Esophagus squamous epithelium (tissue), 4 donors: ENCODE measurements around the gene TCF12.
"Not testable (repeated sequence)": the region's sequence is repeated elsewhere in the genome, so short reads cannot be mapped to it uniquely, and the experiment has no call there.

Source experiments
- CTCF ChIP-seq, 6 experiments: fragments of 450-650 bp in 4 of 6; fragments of 200-600 bp in 2 of 6; sonication (generic) in 2 of 6; IDR thresholded peaks; one replicate each; pipeline ENCODE4 v1.5.1; 2016 to 2019; ENCODE audit warnings: antibody characterized with exemption in 6 of 6, mild to moderate bottlenecking in 4 of 6, moderate library complexity in 4 of 6
- POLR2A ChIP-seq, 4 donors: fragments of 450-650 bp; IDR thresholded peaks; one replicate each; pipeline ENCODE4 v1.6.1; 2017; ENCODE audit warnings: antibody characterized with exemption in 4 of 4, mild to moderate bottlenecking in 4 of 4, moderate library complexity in 3 of 4

- TF ChIP-seq CTCF, POLR2A (IDR thresholded peaks at IDR 0.05): not testable (repeated sequence)
Observed at GRCh38 chr15:56955011-56955410, 36.6 kb downstream of the TCF12 start.
